ENCODE measurements around the gene ZNF503.
A peak's percentile ranks its signal among the peaks of the same experiment; 100 is the strongest.

ZNF503 gene

DNA sequence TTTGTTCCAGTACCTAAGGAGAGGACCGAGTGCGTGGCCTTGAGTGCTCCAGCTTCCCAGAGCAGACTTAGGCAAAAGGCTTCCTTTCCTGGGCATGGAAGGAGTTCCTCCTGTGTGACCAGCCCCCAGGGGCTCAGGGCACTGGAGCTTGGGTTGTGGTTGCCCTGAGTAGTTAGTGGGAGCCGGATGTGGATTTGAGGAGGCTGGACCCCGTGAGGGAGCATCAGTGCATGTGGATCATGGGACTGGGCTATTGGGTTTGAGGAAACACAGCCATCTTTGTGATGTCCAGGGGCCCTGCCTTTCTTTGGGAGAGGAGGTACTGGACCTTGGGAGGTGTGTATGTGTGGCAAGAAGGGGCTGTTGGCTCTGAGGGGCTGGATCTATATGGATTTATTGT lies 38.2 kb upstream of the ZNF503 start:
- H3K4me3 ChIP-seq (ENCODE audit: low read depth, low read length), result no peak overlapping the region
- no peak for DNase-seq (ENCODE audit: low read depth)
- no peak for TF ChIP-seq MYC (IDR thresholded peaks at IDR 0.05; ENCODE audit: low read depth, low read length)
- no peak for TF ChIP-seq CTCF (IDR thresholded peaks at IDR 0.05; ENCODE audit: low read depth, low read length)
- no peak for TF ChIP-seq POLR2A (IDR thresholded peaks at IDR 0.05; ENCODE audit: extremely low read depth, insufficient read length)
- TF ChIP-seq, protein P1, sequence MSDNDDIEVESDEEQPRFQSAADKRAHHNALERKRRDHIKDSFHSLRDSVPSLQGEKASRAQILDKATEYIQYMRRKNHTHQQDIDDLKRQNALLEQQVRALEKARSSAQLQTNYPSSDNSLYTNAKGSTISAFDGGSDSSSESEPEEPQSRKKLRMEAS (IDR thresholded peaks at IDR 0.05; ENCODE audit: low read depth, low read length), result no peak

DNA sequence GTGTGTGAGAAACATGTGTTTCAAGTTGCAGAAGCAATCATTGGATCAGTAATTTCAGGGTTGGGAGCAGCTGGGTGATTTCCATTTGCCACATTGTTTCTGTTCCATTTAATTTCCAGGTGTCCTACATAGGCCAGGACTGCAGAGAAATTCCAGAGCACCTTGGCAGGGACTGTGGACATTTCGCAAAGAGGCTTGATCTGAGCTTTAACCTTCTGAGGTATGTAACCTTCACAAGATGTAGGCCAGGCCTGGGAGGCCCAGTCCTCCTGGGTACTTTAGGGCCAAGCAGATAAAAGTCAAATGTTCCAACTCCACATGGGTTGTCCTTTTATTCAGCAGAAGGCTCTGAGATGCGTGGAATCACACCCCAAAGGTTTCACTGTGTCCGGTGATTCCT lies 36.7 kb upstream of the ZNF503 start:
- DNase-seq (ENCODE audit: low read depth), result no peak
- H3K4me3 ChIP-seq (ENCODE audit: low read depth, low read length), result no peak overlapping the region

GRCh38 chr10:75437693-75438092 lies 36.1 kb upstream of the ZNF503 start:
- DNase-seq (ENCODE audit: low read depth), result no peak
- TF ChIP-seq, protein P1 (IDR thresholded peaks at IDR 0.05; ENCODE audit: low read depth, low read length), result no peak
- TF ChIP-seq POLR2A (IDR thresholded peaks at IDR 0.05; ENCODE audit: extremely low read depth, insufficient read length) (no peak), CTCF (IDR thresholded peaks at IDR 0.05; ENCODE audit: low read depth, low read length) (no peak), MYC (IDR thresholded peaks at IDR 0.05; ENCODE audit: low read depth, low read length) (no peak)
- no peak overlapping the region for H3K4me3 ChIP-seq (ENCODE audit: low read depth, low read length)

More for the DNA sequence above, 36.7 kb upstream of the ZNF503 start:
- TF ChIP-seq, protein P1 (IDR thresholded peaks at IDR 0.05; ENCODE audit: low read depth, low read length), result no peak
- no peak for TF ChIP-seq MYC (IDR thresholded peaks at IDR 0.05; ENCODE audit: low read depth, low read length)
- TF ChIP-seq CTCF (IDR thresholded peaks at IDR 0.05; ENCODE audit: low read depth, low read length), result no peak
- no peak for TF ChIP-seq POLR2A (IDR thresholded peaks at IDR 0.05; ENCODE audit: extremely low read depth, insufficient read length)

DNA sequence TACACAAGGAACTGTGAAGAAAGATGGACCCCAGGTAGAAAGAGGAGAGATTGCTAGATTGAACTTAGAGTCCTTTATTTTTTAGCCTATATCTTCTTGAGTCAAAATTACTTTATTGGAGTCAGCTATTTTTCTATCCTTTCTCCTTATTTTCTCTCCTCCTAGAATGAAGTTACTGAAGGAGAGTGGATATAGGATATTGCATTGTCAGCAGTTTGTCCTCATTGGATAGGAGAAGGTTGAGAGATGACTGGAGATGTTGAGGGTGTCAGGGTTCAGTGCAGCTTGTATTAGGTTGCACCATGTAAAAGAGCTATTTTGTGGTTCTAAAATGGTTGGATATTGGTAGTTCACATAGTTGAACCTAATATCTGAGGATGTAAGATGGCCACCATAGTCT lies 35.3 kb upstream of the ZNF503 start:
- H3K4me3 ChIP-seq (ENCODE audit: low read depth, low read length), result no peak overlapping the region
- no peak for DNase-seq (ENCODE audit: low read depth)
- TF ChIP-seq CTCF (IDR thresholded peaks at IDR 0.05; ENCODE audit: low read depth, low read length) (no peak), POLR2A (IDR thresholded peaks at IDR 0.05; ENCODE audit: extremely low read depth, insufficient read length) (no peak), MYC (IDR thresholded peaks at IDR 0.05; ENCODE audit: low read depth, low read length) (no peak)
- TF ChIP-seq, protein P1 (IDR thresholded peaks at IDR 0.05; ENCODE audit: low read depth, low read length), result no peak

GRCh38 chr10:75435291-75435690 lies 33.7 kb upstream of the ZNF503 start:
- DNase-seq (ENCODE audit: low read depth), result no peak
- TF ChIP-seq POLR2A (IDR thresholded peaks at IDR 0.05; ENCODE audit: extremely low read depth, insufficient read length) (no peak), MYC (IDR thresholded peaks at IDR 0.05; ENCODE audit: low read depth, low read length) (no peak), CTCF (IDR thresholded peaks at IDR 0.05; ENCODE audit: low read depth, low read length) (no peak)
- TF ChIP-seq, protein P1 (IDR thresholded peaks at IDR 0.05; ENCODE audit: low read depth, low read length), result no peak
- H3K4me3 ChIP-seq (ENCODE audit: low read depth, low read length), result no peak overlapping the region

DNA sequence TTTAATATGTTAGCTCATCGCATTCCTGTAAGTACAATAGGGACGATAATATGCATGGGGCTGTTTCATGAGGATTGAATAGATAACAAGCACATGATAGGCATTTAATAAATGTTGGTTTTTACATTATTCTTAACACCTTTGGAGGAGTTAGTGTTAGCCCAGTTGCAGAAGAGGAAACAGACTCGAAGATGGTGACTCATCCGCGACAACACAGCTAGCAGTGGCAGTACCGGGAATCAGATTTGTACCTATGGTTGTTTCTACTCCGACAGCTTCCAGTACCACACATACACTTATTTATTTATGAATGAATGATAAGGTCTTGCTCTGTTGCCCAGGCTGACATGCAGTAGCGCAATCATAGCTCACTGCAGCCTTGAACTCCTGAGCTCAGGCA lies 32.7 kb upstream of the ZNF503 start:
- H3K4me3 ChIP-seq (ENCODE audit: low read depth, low read length), result peak overlapping the region; percentile 63
- TF ChIP-seq, protein P1 (IDR thresholded peaks at IDR 0.05; ENCODE audit: low read depth, low read length), result no peak
- TF ChIP-seq POLR2A (IDR thresholded peaks at IDR 0.05; ENCODE audit: extremely low read depth, insufficient read length), result no peak
- TF ChIP-seq CTCF (IDR thresholded peaks at IDR 0.05; ENCODE audit: low read depth, low read length), result no peak
- TF ChIP-seq MYC (IDR thresholded peaks at IDR 0.05; ENCODE audit: low read depth, low read length), result no peak
- DNase-seq (ENCODE audit: low read depth), result peak; percentile 73

All from NB4 (cell line).